ENCODE measurements around the gene NCKAP1.

Gene NCKAP1

DNA sequence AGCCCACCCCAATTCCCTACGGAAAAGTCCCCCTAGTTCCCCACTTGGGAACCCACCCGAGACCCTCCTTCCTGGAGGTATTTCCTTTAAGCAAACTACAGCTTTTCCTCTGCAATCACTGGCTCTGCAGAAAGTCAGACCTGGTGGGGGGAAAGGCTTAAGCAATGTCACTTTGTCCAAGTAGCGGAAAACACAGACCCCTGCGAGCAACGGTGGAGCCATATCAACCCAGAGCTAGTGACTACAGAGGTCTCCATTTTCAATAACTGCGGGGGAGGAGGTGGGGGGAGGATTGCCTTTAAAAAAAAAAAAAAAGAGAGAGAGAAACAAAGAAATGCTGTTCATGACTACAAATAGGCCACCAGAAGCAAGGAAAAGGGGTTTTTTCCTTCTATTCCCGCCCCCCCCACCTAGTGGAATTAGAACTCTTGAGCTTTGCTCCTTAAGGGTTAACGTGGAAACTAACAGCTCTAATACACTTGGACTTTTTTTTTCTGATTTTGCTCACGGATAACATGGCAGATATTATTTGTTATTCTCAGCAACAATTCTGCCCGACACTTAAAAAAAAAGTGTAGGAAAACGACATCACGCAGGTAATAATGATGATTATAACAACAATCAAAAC, 170.7 kb downstream of the NCKAP1 start:
- no peak for DNase-seq

DNA sequence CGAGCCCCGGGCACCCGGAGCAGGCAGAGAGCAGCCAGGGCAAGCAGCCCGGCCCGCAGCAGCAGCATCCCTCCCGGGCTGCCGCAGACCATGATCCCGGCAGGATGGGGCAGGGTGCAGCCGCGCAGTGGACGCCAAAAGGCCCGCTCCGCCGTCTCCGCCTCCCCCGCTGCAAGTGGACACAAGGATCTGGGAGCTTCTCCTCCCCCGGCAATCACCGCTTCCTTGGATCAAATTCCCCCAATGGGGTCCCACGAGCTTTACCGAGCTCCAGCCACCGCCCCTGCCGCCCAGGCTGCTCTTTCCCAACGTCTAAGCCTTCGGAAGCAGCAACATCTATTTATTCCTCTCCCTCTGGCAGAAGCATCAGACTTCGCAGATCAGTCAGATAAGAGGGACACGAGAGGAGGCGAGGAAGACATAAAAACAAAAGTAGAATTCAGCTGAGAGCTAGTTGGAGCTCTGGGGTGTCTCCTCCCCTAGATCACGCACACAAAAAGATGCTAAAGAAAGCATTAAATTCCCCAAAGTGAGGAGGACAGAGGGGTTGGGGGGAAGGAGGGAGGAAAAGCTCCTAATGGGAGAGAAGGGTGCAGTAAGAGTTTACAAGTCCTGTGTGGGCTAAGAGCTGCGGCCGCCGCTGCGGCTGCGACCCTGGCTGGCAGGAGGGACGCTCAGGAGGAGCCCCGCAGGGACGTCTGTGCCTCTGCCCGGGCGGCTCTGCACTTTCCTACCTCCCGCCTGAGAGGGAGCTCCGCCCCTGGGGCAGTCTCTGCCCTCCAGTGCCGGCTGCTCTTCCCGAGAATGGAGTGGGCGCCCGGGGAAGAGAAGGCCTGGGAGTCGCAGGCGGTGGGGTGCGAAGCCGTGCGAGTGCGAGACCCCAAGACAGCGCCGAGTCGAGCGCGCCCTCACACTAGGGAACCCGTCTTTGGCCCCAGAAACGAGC, 171.5 kb downstream of the NCKAP1 start, which contains the start of gene FRZB:
Gene FRZB (minus strand): TSS at position 177 of the 946 bp plus-strand sequence. CDS start 85 bp downstream, at position 92.
- no peak for DNase-seq

DNA sequence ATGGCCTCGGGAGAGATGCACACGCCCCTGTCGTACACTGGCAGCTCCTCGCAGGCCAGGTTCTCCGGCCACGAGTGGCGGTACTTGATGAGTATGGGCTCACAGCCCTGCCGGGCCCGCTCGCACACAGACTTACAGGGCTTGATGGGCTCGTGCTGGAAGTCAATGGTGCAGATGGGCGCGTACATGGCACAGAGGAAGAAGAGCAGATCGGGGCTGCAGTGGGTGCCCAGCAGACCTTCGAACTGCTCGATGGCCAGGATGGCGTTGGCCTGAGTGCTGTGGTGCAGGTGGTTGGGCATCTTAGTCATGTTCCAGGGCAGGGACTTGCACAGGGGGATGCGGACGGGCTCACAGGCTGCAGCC, 172.2 kb downstream of the NCKAP1 start:
- DNase-seq = no peak

DNA sequence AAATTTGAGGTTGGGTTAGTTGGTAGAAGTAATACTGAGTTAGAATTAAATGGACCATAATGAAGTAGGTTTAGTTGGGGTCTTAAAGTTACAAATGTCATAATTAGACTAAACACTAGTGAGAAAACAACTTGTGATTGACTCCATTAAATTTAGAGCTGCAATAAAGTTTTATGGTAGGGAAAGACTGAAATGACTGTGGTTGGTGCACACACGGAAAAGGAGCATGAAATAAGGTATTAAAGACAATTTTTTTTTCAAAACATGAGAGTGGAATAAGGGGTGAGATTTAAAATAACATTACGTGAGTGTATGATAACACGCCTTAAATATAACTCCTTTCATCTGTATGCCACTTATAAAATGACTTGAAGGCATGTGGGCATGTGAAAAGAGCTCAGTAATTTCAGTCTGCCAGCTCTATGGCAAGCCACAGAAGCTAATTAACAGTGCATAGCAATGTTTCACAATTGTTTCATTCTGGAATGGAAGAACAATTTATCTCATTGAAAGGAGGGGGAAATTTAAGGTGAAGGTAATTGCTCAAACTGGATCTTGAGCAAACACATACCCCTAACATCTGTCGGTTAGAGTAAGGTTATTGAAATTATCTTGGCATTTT, 173.2 kb downstream of the NCKAP1 start:
- DNase-seq = no peak

DNA sequence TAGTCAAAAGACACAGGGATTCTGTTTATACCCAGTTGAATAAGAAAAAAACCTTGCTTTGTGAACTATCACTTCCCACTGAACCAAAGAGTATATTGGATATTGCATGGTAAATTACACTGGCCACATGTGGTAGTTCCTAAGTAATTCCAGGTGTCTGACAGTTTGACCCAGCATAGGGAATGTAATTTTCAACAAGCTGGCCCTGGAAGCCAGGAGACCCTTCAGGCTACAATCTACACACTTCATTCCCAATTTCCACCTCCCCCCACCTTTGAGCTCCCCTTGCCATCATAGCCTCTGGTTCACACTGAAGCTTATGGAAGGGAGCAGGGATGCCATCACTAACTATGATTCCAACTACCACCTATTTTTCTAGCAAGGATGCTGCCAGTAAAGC, 174.6 kb downstream of the NCKAP1 start:
- no peak for DNase-seq

DNA sequence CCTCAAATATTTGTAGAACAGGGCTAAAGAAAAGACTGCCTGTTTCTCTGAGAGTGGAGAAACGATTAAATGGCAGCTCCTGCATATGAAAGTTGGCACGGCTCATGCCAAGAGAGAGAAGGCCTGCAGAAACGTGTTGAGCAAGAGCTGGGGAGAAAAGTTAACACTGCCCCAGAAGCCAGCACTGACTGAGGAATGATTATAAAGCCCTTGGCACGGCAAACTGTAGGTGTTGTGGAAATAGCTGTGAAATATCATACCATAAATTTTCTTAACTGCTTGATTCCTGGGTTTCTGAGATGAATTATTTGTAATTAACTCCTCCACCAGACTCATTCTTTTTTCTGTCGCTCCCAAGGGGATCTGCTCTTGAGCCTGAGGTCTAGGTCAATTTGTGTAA, 176.2 kb downstream of the NCKAP1 start:
- DNase-seq = no peak

DNA sequence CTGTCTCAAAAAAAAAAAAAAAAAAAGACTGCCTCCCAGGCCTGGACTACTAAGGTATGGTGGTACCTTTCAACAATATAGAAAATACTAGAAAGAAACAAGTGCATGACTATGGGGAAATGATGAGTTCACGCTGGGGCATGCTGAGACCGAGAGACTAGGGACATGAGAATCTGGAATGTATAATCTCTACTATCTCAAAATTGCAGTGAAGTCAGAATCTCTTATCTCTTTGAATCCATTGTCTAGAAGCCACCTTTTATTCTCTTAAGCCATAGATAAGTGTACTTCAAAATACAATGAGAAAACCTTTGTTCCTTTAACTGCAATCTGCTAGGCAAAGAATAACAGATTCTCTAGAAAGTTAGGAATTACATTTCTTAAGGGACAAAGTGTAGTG, 177.4 kb downstream of the NCKAP1 start:
- DNase-seq = no peak
